Endodermal cell (in vitro differentiated cells): ENCODE results near the gene HSD3B1. TPM values are rescaled to one million over a fixed set of nuclear protein-coding genes. Genes with fewer than 3 reads are reported as not detected.

Source experiments
- DNase-seq: peaks from one replicate; pipeline ENCODE4 v3.0.0-alpha.2; 2017
- H3K27ac ChIP-seq: 2 replicates; pipeline ENCODE4 v1.5.1; 2013; ENCODE audit warnings: mild to moderate bottlenecking, low read depth, low read length, moderate library complexity
- H3K27me3 ChIP-seq: 2 replicates; pipeline ENCODE4 v1.6.1; 2013; ENCODE audit warnings: mild to moderate bottlenecking, low read length, moderate library complexity; ENCODE audit not compliant: insufficient read depth, control insufficient read depth, poor library complexity, severe bottlenecking
- H3K36me3 ChIP-seq: 2 replicates; pipeline ENCODE4 v1.7.0; 2013; ENCODE audit warnings: mild to moderate bottlenecking, low read length, moderate library complexity; ENCODE audit not compliant: control insufficient read depth, insufficient read depth
- H3K4me1 ChIP-seq: one replicate; pipeline ENCODE4 v1.7.0; 2013; ENCODE audit warnings: low read length; ENCODE audit not compliant: control insufficient read depth, insufficient read depth
- H3K4me3 ChIP-seq: 2 replicates; pipeline ENCODE4 v1.5.1; 2013; ENCODE audit warnings: mild to moderate bottlenecking, low read length, moderate library complexity
- H3K9ac ChIP-seq: 2 replicates; pipeline ENCODE4 v1.6.1; 2013; ENCODE audit warnings: mild to moderate bottlenecking, low read length, moderate library complexity; ENCODE audit not compliant: poor library complexity, severe bottlenecking; ENCODE audit errors: extremely low read depth
- H3K9me3 ChIP-seq: 2 replicates; pipeline ENCODE4 v1.6.1; 2013; ENCODE audit warnings: mild to moderate bottlenecking, low read length, moderate library complexity; ENCODE audit not compliant: control insufficient read depth
- H3K27ac Mint-ChIP-seq: 2 replicates; pipeline ENCODE4 v1.8.0; 2020; ENCODE audit warnings: mixed read lengths
- H3K27me3 Mint-ChIP-seq: 2 replicates; pipeline ENCODE4 v1.8.0; 2021; ENCODE audit warnings: mild to moderate bottlenecking, mixed read lengths; ENCODE audit not compliant: insufficient read depth
- H3K36me3 Mint-ChIP-seq: 2 replicates; pipeline ENCODE4 v1.8.0; 2020; ENCODE audit warnings: low read depth, mixed read lengths
- H3K4me1 Mint-ChIP-seq: 2 replicates; pipeline ENCODE4 v1.8.0; 2020; ENCODE audit warnings: mixed read lengths
- H3K4me3 Mint-ChIP-seq: 2 replicates; pipeline ENCODE4 v1.8.0; 2020; ENCODE audit warnings: mild to moderate bottlenecking, moderate library complexity, mixed read lengths
- H3K9me3 Mint-ChIP-seq: 2 replicates; pipeline ENCODE4 v1.8.0; 2020; ENCODE audit warnings: mild to moderate bottlenecking, mixed read lengths
- CTCF ChIP-seq: fragments of 200-600 bp; sonication (generic); conservative IDR thresholded peaks from 2 replicates; pipeline ENCODE4 v1.5.0; 2021; ENCODE audit warnings: antibody characterized with exemption, mild to moderate bottlenecking
- WGBS, 2 experiments: methylation state at CpG; one replicate each; pipeline versions ENCODE4 v1.1.5 to v1.1.7; 2013; ENCODE audit warnings: missing lambda C conversion rate in 2 of 2, mixed read lengths in 1 of 2; ENCODE audit not compliant: insufficient coverage in 1 of 2, insufficient read length in 1 of 2; 5-methylcytosine and 5-hydroxymethylcytosine counted together
- total RNA-seq, 2 donors: library from RNA; stranded (reverse); fragmentation: NEBNext Ultra II Directional in 1 of 2; extraction: Animal tissue kit (Norgen Biotek cat#: 25700) in 1 of 2; gene quantifications; 2 replicates in 1 of 2; 3 replicates in 1 of 2; pipeline ENCODE4 v1.2.1, GENCODE V29; 2021

Gene HSD3B1
- total RNA-seq, 2 donors from 2014 or later, result not detected

- Mint-ChIP-seq H3K27me3 (peaks cover 2% of the 10 kb centered on the region), H3K36me3 (no peaks in the 10 kb centered on the region), H3K27ac (no peak overlapping the region), H3K9me3 (no peaks in the 10 kb centered on the region), H3K4me1 (no peaks in the 10 kb centered on the region), H3K4me3 (no peak overlapping the region)
- Histone ChIP-seq H3K27ac (no peak overlapping the region), H3K27me3 (no peaks in the 10 kb centered on the region), H3K4me3 (no peak overlapping the region), H3K9ac (no peak overlapping the region), H3K9me3 (no peaks in the 10 kb centered on the region), H3K36me3 (no peaks in the 10 kb centered on the region), H3K4me1 (no peaks in the 10 kb centered on the region)
- no peak for DNase-seq
- no peak for TF ChIP-seq CTCF
These were observed 32.6 kb downstream of the HSD3B1 start for GRCh38 chr1:119539636-119540035.

- no peak overlapping the region for H3K4me3 Mint-ChIP-seq
- Histone ChIP-seq H3K9ac (no peak overlapping the region), H3K27me3 (no peaks in the 10 kb centered on the region), H3K4me1 (no peaks in the 10 kb centered on the region), H3K4me3 (no peak overlapping the region), H3K36me3 (no peaks in the 10 kb centered on the region), H3K27ac (no peak overlapping the region), H3K9me3 (no peaks in the 10 kb centered on the region)
- H3K27me3 Mint-ChIP-seq, result peaks cover 2% of the 10 kb centered on the region
- no peaks in the 10 kb centered on the region for H3K4me1 Mint-ChIP-seq
- H3K36me3 Mint-ChIP-seq, result no peaks in the 10 kb centered on the region
- DNase-seq, result no peak
- WGBS, 2 experiments, result 87 to 91% methylated on average over 3 of the region's 3 CpGs
- no peaks in the 10 kb centered on the region for H3K9me3 Mint-ChIP-seq
- no peak for TF ChIP-seq CTCF
- H3K27ac Mint-ChIP-seq, result no peak overlapping the region
These were observed 34.4 kb downstream of the HSD3B1 start for GRCh38 chr1:119541389-119541788.

- Mint-ChIP-seq H3K27ac (no peak overlapping the region), H3K4me3 (no peak overlapping the region)
These were observed 35.5 kb downstream of the HSD3B1 start for GRCh38 chr1:119542492-119542946.

More at GRCh38 chr1:119542492-119542946, 35.5 kb downstream of the HSD3B1 start:
- Histone ChIP-seq H3K9me3 (no peaks in the 10 kb centered on the region), H3K36me3 (no peaks in the 10 kb centered on the region), H3K4me1 (no peaks in the 10 kb centered on the region), H3K27ac (no peak overlapping the region), H3K27me3 (no peaks in the 10 kb centered on the region), H3K4me3 (no peak overlapping the region), H3K9ac (no peak overlapping the region)
- no peak for TF ChIP-seq CTCF
- DNase-seq, result no peak
- Mint-ChIP-seq H3K27me3 (peaks cover 2% of the 10 kb centered on the region), H3K9me3 (no peaks in the 10 kb centered on the region), H3K4me1 (no peaks in the 10 kb centered on the region), H3K36me3 (no peaks in the 10 kb centered on the region)
- 92 to 96% methylated on average over 2 of the region's 2 CpGs for WGBS, 2 experiments
